K562 (cell line): ENCODE measurements around the gene ADGRE2. TPM values are rescaled to one million over a fixed set of nuclear protein-coding genes. Genes with fewer than 3 reads are reported as not detected.

Experiments
- BRD9 ChIP-seq: fragments of 450-650 bp; IDR thresholded peaks from 2 replicates; pipeline ENCODE4 v1.6.1; 2018; ENCODE audit warnings: low read depth; ENCODE audit not compliant: partially characterized antibody
- CEBPZ ChIP-seq: fragments of 150-350 bp; IDR thresholded peaks from 2 replicates; pipeline ENCODE4 v1.6.1; 2014; ENCODE audit warnings: low read depth, mild to moderate bottlenecking, low read length, borderline replicate concordance
- EHMT2 ChIP-seq: fragments of 450-650 bp; IDR thresholded peaks from 2 replicates; pipeline ENCODE4 v1.6.1; 2018; ENCODE audit warnings: antibody characterized with exemption
- FOXP1 ChIP-seq: sonication (generic); formaldehyde crosslinking; IDR thresholded peaks from 2 replicates; pipeline ENCODE4 v1.8.0; 2022; ENCODE audit warnings: mild to moderate bottlenecking, missing genetic modification reagents
- IRF2 ChIP-seq: sonication (generic); formaldehyde crosslinking; IDR thresholded peaks from 2 replicates; pipeline ENCODE4 v1.8.1; 2022; ENCODE audit warnings: mild to moderate bottlenecking, missing genetic modification reagents
- MAFF ChIP-seq: IDR thresholded peaks from 2 replicates; pipeline ENCODE4 v1.6.1; 2012; ENCODE audit warnings: low read length, improper control_type of control experiment
- MCM3 ChIP-seq: fragments of 450-650 bp; IDR thresholded peaks from 2 replicates; pipeline ENCODE4 v1.6.1; 2016
- MEF2D ChIP-seq: conservative IDR thresholded peaks from 2 replicates; pipeline ENCODE4 v1.6.1; 2016; ENCODE audit warnings: low read depth, missing genetic modification characterization, missing compliant biosample characterization
- MIER1 ChIP-seq: fragments of 450-650 bp; IDR thresholded peaks from 2 replicates; pipeline ENCODE4 v1.6.1; 2016; ENCODE audit warnings: antibody characterized with exemption, mild to moderate bottlenecking, low read depth
- NCOA6 ChIP-seq: fragments of 450-650 bp; IDR thresholded peaks from 2 replicates; pipeline ENCODE4 v1.6.1; 2017; ENCODE audit warnings: mild to moderate bottlenecking
- NFIX ChIP-seq: fragments of 250-450 bp; sonication (Bioruptor Pico); IDR thresholded peaks from 2 replicates; pipeline ENCODE4 v1.4.0; 2020; ENCODE audit warnings: low read depth, mild to moderate bottlenecking, moderate library complexity
- RB1 ChIP-seq: fragments of 450-650 bp; IDR thresholded peaks from 2 replicates; pipeline ENCODE4 v1.6.1; 2017; ENCODE audit warnings: low read depth, mild to moderate bottlenecking
- RFX7 ChIP-seq: fragments of 250-450 bp; sonication (Bioruptor Pico); IDR thresholded peaks from 2 replicates; pipeline ENCODE4 v1.5.1; 2021; ENCODE audit warnings: mild to moderate bottlenecking
- SETDB1 ChIP-seq: IDR thresholded peaks from one replicate; pipeline ENCODE4 v1.6.1; 2012; ENCODE audit warnings: low read length, control low read depth, inconsistent platforms
- SMARCA5 ChIP-seq: fragments of 450-650 bp; IDR thresholded peaks from 2 replicates; pipeline ENCODE4 v1.6.1; 2016
- U2AF2 ChIP-seq: fragments of 200-400 bp; formaldehyde crosslinking; optimal IDR thresholded peaks from 2 replicates; pipeline ENCODE3; 2017; ENCODE audit warnings: low read depth, mild to moderate bottlenecking, low read length
- polyA plus RNA-seq, 8 experiments: library from polyadenylated mRNA; depleted of rRNA in 4 of 8; stranded (reverse) in 5 of 8; unstranded in 3 of 8; fragments of >200 nt; fragmentation: Nextera tagmentation in 2 of 8; fragmentation: Illumina TruSeq in 1 of 8; extraction: Ambion mirVana in 2 of 8; extraction: Trizol in 1 of 8; gene quantifications; 2 replicates each; pipeline versions ENCODE4 v1.2.1 to v1.2.3, GENCODE V29; 2011 to 2014; ENCODE audit warnings: inconsistent platforms in 1 of 8, missing spikeins in 1 of 8
- total RNA-seq, 7 experiments: library from RNA; depleted of rRNA in 6 of 7; stranded (reverse); fragments of >200 nt in 6 of 7; fragmentation: Illumina TruSeq in 2 of 7; extraction: Trizol in 2 of 7; gene quantifications; 2 replicates each; pipeline versions ENCODE4 v1.2.1 to v1.2.3, GENCODE V29; 2011 to 2021; ENCODE audit warnings: low replicate concordance in 1 of 7
- TF ChIP-seq, protein P1 (sequence below): sonication (generic); IDR thresholded peaks from 2 replicates; pipeline ENCODE4 v1.6.1; 2016
- TF ChIP-seq, protein P2 (sequence below): fragments of 200-400 bp; formaldehyde crosslinking; IDR thresholded peaks from 2 replicates; pipeline ENCODE4 v1.6.1; 2017; ENCODE audit warnings: mild to moderate bottlenecking, low read depth, low read length, moderate library complexity
- TF ChIP-seq, protein P3 (sequence below): fragments of 150-350 bp; conservative IDR thresholded peaks from 2 replicates; pipeline ENCODE4 v1.6.1; 2014; ENCODE audit warnings: low read length
- TF ChIP-seq, protein P4 (sequence below): sonication (generic); formaldehyde crosslinking; IDR thresholded peaks from 2 replicates; pipeline ENCODE4 v1.8.0; 2022; ENCODE audit warnings: mild to moderate bottlenecking, low read depth, missing genetic modification reagents

Gene ADGRE2
- total and polyA plus RNA-seq, 9 of the 15 experiments (the other 6 are each of a cell fraction or from before 2014, with no cell fraction given) = 4.3 to 17.3 (median 9.8) TPM

DNA sequence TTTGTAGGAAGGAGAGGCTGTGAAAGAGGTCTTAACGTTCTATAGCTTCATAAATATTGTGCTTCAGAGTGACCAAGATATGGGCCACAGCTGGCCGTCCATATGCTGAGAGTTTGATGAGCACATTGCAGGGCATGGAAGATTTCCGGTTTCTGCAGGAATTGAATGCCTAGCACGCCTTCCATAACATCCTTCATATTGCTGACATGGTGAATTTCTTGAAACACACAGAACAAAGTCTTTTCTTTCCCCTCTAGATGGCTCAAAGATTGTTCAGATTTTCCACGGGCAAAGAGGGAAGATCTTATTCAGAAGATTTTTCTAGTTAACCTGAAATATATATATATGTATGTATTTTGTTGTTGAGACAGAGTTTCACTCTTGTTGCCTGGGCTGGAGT is 42.4 kb downstream of the ADGRE2 start (continued):
- no peak for TF ChIP-seq CEBPZ
- TF ChIP-seq BRD9 = no peak
- no peak for TF ChIP-seq SMARCA5
- no peak for TF ChIP-seq U2AF2
- TF ChIP-seq MAFF = peak; percentile 45
- TF ChIP-seq RFX7 (CRISPR knock-in tag) = no peak
- no peak for TF ChIP-seq EHMT2
- TF ChIP-seq MIER1 = no peak
- TF ChIP-seq, protein P1, sequence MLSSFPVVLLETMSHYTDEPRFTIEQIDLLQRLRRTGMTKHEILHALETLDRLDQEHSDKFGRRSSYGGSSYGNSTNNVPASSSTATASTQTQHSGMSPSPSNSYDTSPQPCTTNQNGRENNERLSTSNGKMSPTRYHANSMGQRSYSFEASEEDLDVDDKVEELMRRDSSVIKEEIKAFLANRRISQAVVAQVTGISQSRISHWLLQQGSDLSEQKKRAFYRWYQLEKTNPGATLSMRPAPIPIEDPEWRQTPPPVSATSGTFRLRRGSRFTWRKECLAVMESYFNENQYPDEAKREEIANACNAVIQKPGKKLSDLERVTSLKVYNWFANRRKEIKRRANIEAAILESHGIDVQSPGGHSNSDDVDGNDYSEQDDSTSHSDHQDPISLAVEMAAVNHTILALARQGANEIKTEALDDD = no peak
- TF ChIP-seq MCM3 = no peak
- TF ChIP-seq MEF2D (tag) = no peak
- TF ChIP-seq FOXP1 (CRISPR knock-in tag) = no peak
- TF ChIP-seq RB1 = no peak
- TF ChIP-seq, protein P2, sequence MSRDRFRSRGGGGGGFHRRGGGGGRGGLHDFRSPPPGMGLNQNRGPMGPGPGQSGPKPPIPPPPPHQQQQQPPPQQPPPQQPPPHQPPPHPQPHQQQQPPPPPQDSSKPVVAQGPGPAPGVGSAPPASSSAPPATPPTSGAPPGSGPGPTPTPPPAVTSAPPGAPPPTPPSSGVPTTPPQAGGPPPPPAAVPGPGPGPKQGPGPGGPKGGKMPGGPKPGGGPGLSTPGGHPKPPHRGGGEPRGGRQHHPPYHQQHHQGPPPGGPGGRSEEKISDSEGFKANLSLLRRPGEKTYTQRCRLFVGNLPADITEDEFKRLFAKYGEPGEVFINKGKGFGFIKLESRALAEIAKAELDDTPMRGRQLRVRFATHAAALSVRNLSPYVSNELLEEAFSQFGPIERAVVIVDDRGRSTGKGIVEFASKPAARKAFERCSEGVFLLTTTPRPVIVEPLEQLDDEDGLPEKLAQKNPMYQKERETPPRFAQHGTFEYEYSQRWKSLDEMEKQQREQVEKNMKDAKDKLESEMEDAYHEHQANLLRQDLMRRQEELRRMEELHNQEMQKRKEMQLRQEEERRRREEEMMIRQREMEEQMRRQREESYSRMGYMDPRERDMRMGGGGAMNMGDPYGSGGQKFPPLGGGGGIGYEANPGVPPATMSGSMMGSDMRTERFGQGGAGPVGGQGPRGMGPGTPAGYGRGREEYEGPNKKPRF = no peak
- TF ChIP-seq, protein P3, sequence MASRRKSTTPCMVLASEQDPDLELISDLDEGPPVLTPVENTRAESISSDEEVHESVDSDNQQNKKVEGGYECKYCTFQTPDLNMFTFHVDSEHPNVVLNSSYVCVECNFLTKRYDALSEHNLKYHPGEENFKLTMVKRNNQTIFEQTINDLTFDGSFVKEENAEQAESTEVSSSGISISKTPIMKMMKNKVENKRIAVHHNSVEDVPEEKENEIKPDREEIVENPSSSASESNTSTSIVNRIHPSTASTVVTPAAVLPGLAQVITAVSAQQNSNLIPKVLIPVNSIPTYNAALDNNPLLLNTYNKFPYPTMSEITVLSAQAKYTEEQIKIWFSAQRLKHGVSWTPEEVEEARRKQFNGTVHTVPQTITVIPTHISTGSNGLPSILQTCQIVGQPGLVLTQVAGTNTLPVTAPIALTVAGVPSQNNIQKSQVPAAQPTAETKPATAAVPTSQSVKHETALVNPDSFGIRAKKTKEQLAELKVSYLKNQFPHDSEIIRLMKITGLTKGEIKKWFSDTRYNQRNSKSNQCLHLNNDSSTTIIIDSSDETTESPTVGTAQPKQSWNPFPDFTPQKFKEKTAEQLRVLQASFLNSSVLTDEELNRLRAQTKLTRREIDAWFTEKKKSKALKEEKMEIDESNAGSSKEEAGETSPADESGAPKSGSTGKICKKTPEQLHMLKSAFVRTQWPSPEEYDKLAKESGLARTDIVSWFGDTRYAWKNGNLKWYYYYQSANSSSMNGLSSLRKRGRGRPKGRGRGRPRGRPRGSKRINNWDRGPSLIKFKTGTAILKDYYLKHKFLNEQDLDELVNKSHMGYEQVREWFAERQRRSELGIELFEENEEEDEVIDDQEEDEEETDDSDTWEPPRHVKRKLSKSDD = no peak
- TF ChIP-seq NCOA6 = no peak
- TF ChIP-seq IRF2 (CRISPR knock-in tag) = no peak
- TF ChIP-seq SETDB1 = no peak
- TF ChIP-seq, protein P4, sequence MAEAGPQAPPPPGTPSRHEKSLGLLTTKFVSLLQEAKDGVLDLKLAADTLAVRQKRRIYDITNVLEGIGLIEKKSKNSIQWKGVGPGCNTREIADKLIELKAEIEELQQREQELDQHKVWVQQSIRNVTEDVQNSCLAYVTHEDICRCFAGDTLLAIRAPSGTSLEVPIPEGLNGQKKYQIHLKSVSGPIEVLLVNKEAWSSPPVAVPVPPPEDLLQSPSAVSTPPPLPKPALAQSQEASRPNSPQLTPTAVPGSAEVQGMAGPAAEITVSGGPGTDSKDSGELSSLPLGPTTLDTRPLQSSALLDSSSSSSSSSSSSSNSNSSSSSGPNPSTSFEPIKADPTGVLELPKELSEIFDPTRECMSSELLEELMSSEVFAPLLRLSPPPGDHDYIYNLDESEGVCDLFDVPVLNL (CRISPR knock-in tag) = no peak
- TF ChIP-seq NFIX (CRISPR knock-in tag) = no peak
